GM23338 (cell line): ENCODE data around the gene OARD1. TPM values are rescaled to one million over a fixed set of nuclear protein-coding genes. Genes with fewer than 3 reads are reported as not detected.

Experiments used
- ATAC-seq: fragments of 200-7000 bp; cut with Tn5 transposase; 3 replicates; pipeline ENCODE4 v1.9.1; 2020
- DNase-seq: peaks from one replicate; pipeline ENCODE4 v3.0.0-alpha.2; 2015; ENCODE audit warnings: low spot score
- H2AFZ ChIP-seq: fragments of 200-600 bp; sonication (generic); 2 replicates; pipeline ENCODE4 v1.8.0; 2016; ENCODE audit warnings: antibody characterized with exemption, mild to moderate bottlenecking, moderate library complexity
- H3F3A ChIP-seq: fragments of 200-600 bp; sonication (generic); replicated peaks from 2 replicates; pipeline ENCODE4 v1.8.0; 2017; ENCODE audit warnings: antibody characterized with exemption, mixed run types, low read depth
- H3K27ac ChIP-seq: fragments of 200-600 bp; sonication (generic); 2 replicates; pipeline ENCODE4 v1.6.1; 2016; ENCODE audit warnings: low read depth
- H3K27me3 ChIP-seq: fragments of 200-600 bp; sonication (generic); 2 replicates; pipeline ENCODE4 v1.8.0; 2016; ENCODE audit warnings: mild to moderate bottlenecking, mixed run types, moderate library complexity; ENCODE audit not compliant: insufficient read depth
- H3K36me3 ChIP-seq: fragments of 200-600 bp; sonication (generic); 2 replicates; pipeline ENCODE4 v1.8.0; 2016; ENCODE audit warnings: mild to moderate bottlenecking; ENCODE audit not compliant: insufficient read depth
- H3K4me1 ChIP-seq: fragments of 200-600 bp; sonication (generic); 2 replicates; pipeline ENCODE4 v1.8.0; 2016; ENCODE audit warnings: mild to moderate bottlenecking, moderate library complexity; ENCODE audit not compliant: insufficient read depth
- H3K4me2 ChIP-seq: fragments of 200-600 bp; sonication (generic); 2 replicates; pipeline ENCODE4 v1.7.1; 2017; ENCODE audit warnings: mixed run types
- H3K4me3 ChIP-seq: fragments of 200-600 bp; sonication (generic); 2 replicates; pipeline ENCODE4 v1.6.1; 2016; ENCODE audit warnings: mixed run types
- H3K79me2 ChIP-seq: fragments of 200-600 bp; sonication (generic); replicated peaks from 2 replicates; pipeline ENCODE4 v1.8.0; 2017; ENCODE audit warnings: mild to moderate bottlenecking; ENCODE audit not compliant: insufficient read depth
- H3K9me2 ChIP-seq: fragments of 200-600 bp; sonication (generic); 2 replicates; pipeline ENCODE4 v1.8.0; 2017; ENCODE audit not compliant: insufficient read depth
- H4K20me1 ChIP-seq: fragments of 200-600 bp; sonication (generic); replicated peaks from 2 replicates; pipeline ENCODE4 v1.8.0; 2017; ENCODE audit warnings: mild to moderate bottlenecking; ENCODE audit not compliant: insufficient read depth
- H3K27ac Mint-ChIP-seq: 2 replicates; pipeline ENCODE4 v1.8.0; 2020; ENCODE audit warnings: inconsistent platforms, mild to moderate bottlenecking, moderate library complexity, mixed read lengths
- H3K27me3 Mint-ChIP-seq: 3 replicates; pipeline ENCODE4 v1.8.0; 2022; ENCODE audit warnings: low read depth, mild to moderate bottlenecking, moderate library complexity, mixed read lengths, inconsistent platforms; ENCODE audit not compliant: insufficient read depth, poor library complexity
- H3K36me3 Mint-ChIP-seq: 3 replicates; pipeline ENCODE4 v1.8.0; 2021; ENCODE audit warnings: low read depth, mild to moderate bottlenecking, inconsistent platforms, moderate library complexity, mixed read lengths
- H3K4me1 Mint-ChIP-seq: 3 replicates; pipeline ENCODE4 v1.8.0; 2020; ENCODE audit warnings: mild to moderate bottlenecking, inconsistent platforms, mixed read lengths
- H3K4me3 Mint-ChIP-seq: 3 replicates; pipeline ENCODE4 v1.8.0; 2021; ENCODE audit warnings: moderate library complexity, mild to moderate bottlenecking, inconsistent platforms, mixed read lengths
- H3K9me3 Mint-ChIP-seq: 3 replicates; pipeline ENCODE4 v1.8.0; 2020; ENCODE audit warnings: moderate library complexity, mild to moderate bottlenecking, inconsistent platforms, mixed read lengths
- CTCF ChIP-seq, 2 experiments: fragments of 200-600 bp in 1 of 2; sonication (generic) in 1 of 2; conservative IDR thresholded peaks; 2 replicates each; pipeline versions ENCODE4 v1.5.1 to v1.6.1; 2016 to 2017; ENCODE audit warnings: antibody characterized with exemption in 2 of 2, low read depth in 2 of 2, mild to moderate bottlenecking in 2 of 2, moderate library complexity in 1 of 2
- ETS1 ChIP-seq: IDR thresholded peaks from 2 replicates; pipeline ENCODE4 v1.6.1; 2016; ENCODE audit warnings: antibody characterized with exemption
- EZH2 ChIP-seq: fragments of 200-600 bp; sonication (generic); IDR thresholded peaks from one replicate; pipeline ENCODE4 v1.8.0; 2017; ENCODE audit warnings: antibody characterized with exemption, mild to moderate bottlenecking, low read depth; ENCODE audit not compliant: unreplicated experiment
- EZH2phosphoT487 ChIP-seq: fragments of 200-600 bp; sonication (generic); IDR thresholded peaks from one replicate; pipeline ENCODE4 v1.8.1; 2018; ENCODE audit warnings: antibody characterized with exemption; ENCODE audit not compliant: unreplicated experiment
- JUNB ChIP-seq: IDR thresholded peaks from one replicate; pipeline ENCODE4 v1.6.1; 2016; ENCODE audit warnings: antibody characterized with exemption; ENCODE audit not compliant: unreplicated experiment
- NANOG ChIP-seq: IDR thresholded peaks from 2 replicates; pipeline ENCODE4 v1.6.1; 2016; ENCODE audit warnings: antibody characterized with exemption, borderline replicate concordance
- POLR2AphosphoS5 ChIP-seq: IDR thresholded peaks from 2 replicates; pipeline ENCODE4 v1.6.1; 2016; ENCODE audit warnings: antibody characterized with exemption, low read depth
- REST ChIP-seq: IDR thresholded peaks from one replicate; pipeline ENCODE4 v1.6.1; 2018; ENCODE audit warnings: antibody characterized with exemption; ENCODE audit not compliant: unreplicated experiment
- STAT1 ChIP-seq: IDR thresholded peaks from one replicate; pipeline ENCODE4 v1.6.1; 2016; ENCODE audit warnings: antibody characterized with exemption; ENCODE audit not compliant: unreplicated experiment
- ZNF331 ChIP-seq: fragments of 250-450 bp; sonication (Bioruptor Pico); IDR thresholded peaks from 2 replicates; pipeline ENCODE4 v1.5.0; 2020; ENCODE audit warnings: low read depth, mild to moderate bottlenecking, moderate library complexity
- ZNF462 ChIP-seq: fragments of 250-450 bp; sonication (Bioruptor Pico); IDR thresholded peaks from 2 replicates; pipeline ENCODE4 v1.5.0; 2020; ENCODE audit warnings: mild to moderate bottlenecking, moderate library complexity
- long read RNA-seq: library from polyadenylated mRNA; unstranded; transcript quantifications from one replicate; pipeline ENCODE4 v2.0.0, GENCODE V29; 2020; ENCODE audit not compliant: unreplicated experiment
- polyA plus RNA-seq: library from polyadenylated mRNA; unstranded; fragments of >200 nt; fragmentation: Nextera tagmentation; extraction: Ambion mirVana; gene quantifications from 2 replicates; pipeline ENCODE4 v1.2.1, GENCODE V29; 2016
- total RNA-seq: library from RNA; depleted of rRNA; stranded (reverse); fragments of >200 nt; shearing (Covaris generic); gene quantifications from 2 replicates; pipeline ENCODE4 v1.2.3, GENCODE V29; 2014; rRNA removed

OARD1 gene
- total RNA-seq (25.9 and 33.1 TPM in 2 replicates), polyA plus RNA-seq (49.9 and 60.8 TPM in 2 replicates)
- long read RNA-seq, transcript OARD1-210 (6 exons, 3,330 nt): major isoform, 24 of 48 reads
- long read RNA-seq, transcript OARD1-202 (6 exons, 1,337 nt): minor isoform, 12 of 48 reads
- long read RNA-seq, transcript OARD1-207 (5 exons, 819 nt): minor isoform, 6 of 48 reads
- long read RNA-seq, partial matches to known transcripts: 0 of 48 reads
- long read RNA-seq, other reads (novel, unspliced or antisense): 2 of 48 reads

- Histone ChIP-seq H3K27me3 (no peaks in the 10 kb centered on the region), H3K27ac (peak within 1 kb of the TSS; percentile 99), H3K4me3 (peak within 1 kb of the TSS; percentile 66), H3K9me2 (no peaks in the 10 kb centered on the region), H2AFZ (peak within 1 kb of the TSS; percentile 39; the same call in 1 of the 2 replicates), H3K36me3 (peaks cover 5% of the 10 kb centered on the region; the same call in 1 of the 2 replicates), H3K79me2 (peaks cover 45% of the 10 kb centered on the region), H3K4me1 (peaks cover 33% of the 10 kb centered on the region), H3F3A (peaks cover 2% of the 10 kb centered on the region; the same call in 1 of the 2 replicates), H3K4me2 (peak within 1 kb of the TSS; percentile 90), H4K20me1 (peaks cover 14% of the 10 kb centered on the region; the same call in 1 of the 2 replicates)
- Mint-ChIP-seq H3K9me3 (no peaks in the 10 kb centered on the region; the same call in 2 of the 3 replicates), H3K27ac (peak within 1 kb of the TSS; percentile 98), H3K4me1 (peaks cover 31% of the 10 kb centered on the region), H3K4me3 (peak within 1 kb of the TSS; percentile 92), H3K36me3 (peaks cover 21% of the 10 kb centered on the region), H3K27me3 (peaks cover 11% of the 10 kb centered on the region)
- DNase-seq (peak; percentile 98), ATAC-seq (peak; percentile 81)
- TF ChIP-seq NANOG (no peak), ZNF462 (CRISPR knock-in tag) (no peak), CTCF (conservative IDR thresholded peaks at IDR 0.05; ENCODE audit: low read depth in 2 of 2) (no peak), EZH2phosphoT487 (no peak), REST (no peak), JUNB (no peak), ZNF331 (no peak), ETS1 (peak; percentile 65), POLR2AphosphoS5 (peak; percentile 83), STAT1 (no peak), EZH2 (no peak)
These were observed at the start of gene OARD1 for GRCh38 chr6:41071923-41072835. TSS of gene OARD1 (minus strand) at chr6:41072356. CDS start at chr6:41071634, 722 bp downstream.
